ENCODE results near the gene BCOR.
A peak's percentile ranks its signal among the peaks of the same experiment; 100 is the strongest.

Gene BCOR

GRCh38 chrX:40101430-40101802, 3.7 kb upstream of the BCOR start:
- H3K56ac ChIP-seq (ENCODE audit: low read length), result no peak overlapping the region
- H3K4me1 ChIP-seq (ENCODE audit: control insufficient read depth, low read depth, low read length), result peaks cover 2% of the 10 kb centered on the region
- H2AK5ac ChIP-seq (ENCODE audit: low read length), result no peak overlapping the region
- H3K79me1 ChIP-seq (ENCODE audit: low read length), result no peaks in the 10 kb centered on the region
- H3K4me3 ChIP-seq (ENCODE audit: low read length), result no peak overlapping the region
- no peak overlapping the region for H2BK5ac ChIP-seq (ENCODE audit: low read length)
- H3K36me3 ChIP-seq (ENCODE audit: control insufficient read depth, insufficient read depth, low read length), result no peaks in the 10 kb centered on the region
- H3K4ac ChIP-seq (ENCODE audit: low read depth, low read length), result no peak overlapping the region
- H4K5ac ChIP-seq (ENCODE audit: low read length), result no peak overlapping the region
- no peak overlapping the region for H3K4me2 ChIP-seq (ENCODE audit: low read length)
- no peak overlapping the region for H3K9ac ChIP-seq (ENCODE audit: low read length)
- H3K79me2 ChIP-seq (ENCODE audit: control insufficient read depth, insufficient read depth, low read length), result no peaks in the 10 kb centered on the region
- DNase-seq, result no peak
- no peak overlapping the region for H2BK15ac ChIP-seq (replicated peaks; ENCODE audit: low read depth)
- H3K27ac ChIP-seq (ENCODE audit: low read depth, low read length), result no peak overlapping the region
- H4K8ac ChIP-seq (ENCODE audit: low read depth, low read length), result no peak overlapping the region
- peak overlapping the region; percentile 20 for H3K18ac ChIP-seq (ENCODE audit: low read length)
- no peaks in the 10 kb centered on the region for H3K27me3 ChIP-seq (ENCODE audit: insufficient read depth, low read length, poor library complexity)
- H2BK120ac ChIP-seq (ENCODE audit: low read depth, low read length), result no peak overlapping the region
- H3K23ac ChIP-seq (ENCODE audit: low read length), result no peak overlapping the region
- no CpG with 5 or more reads among the region's 9 CpGs for WGBS (ENCODE audit: extremely low coverage, insufficient coverage, low lambda C conversion rate)

GRCh38 chrX:40100537-40101429, 3.0 kb upstream of the BCOR start:
- H2BK120ac ChIP-seq (ENCODE audit: low read depth, low read length), result no peak overlapping the region
- no peak overlapping the region for H3K4me2 ChIP-seq (ENCODE audit: low read length)
- peak overlapping the region; percentile 53 for H3K18ac ChIP-seq (ENCODE audit: low read length)
- peaks cover 2% of the 10 kb centered on the region for H3K4me1 ChIP-seq (ENCODE audit: control insufficient read depth, low read depth, low read length)
- H3K4me3 ChIP-seq (ENCODE audit: low read length), result no peak overlapping the region
- H3K79me2 ChIP-seq (ENCODE audit: control insufficient read depth, insufficient read depth, low read length), result peaks cover 4% of the 10 kb centered on the region
- no peaks in the 10 kb centered on the region for H3K36me3 ChIP-seq (ENCODE audit: control insufficient read depth, insufficient read depth, low read length)
- no peak overlapping the region for H4K8ac ChIP-seq (ENCODE audit: low read depth, low read length)
- H3K4ac ChIP-seq (ENCODE audit: low read depth, low read length), result no peak overlapping the region
- H2AK5ac ChIP-seq (ENCODE audit: low read length), result no peak overlapping the region
- DNase-seq, result peak; percentile 30
- H3K23ac ChIP-seq (ENCODE audit: low read length), result no peak overlapping the region
- H2BK5ac ChIP-seq (ENCODE audit: low read length), result no peak overlapping the region
- H3K9ac ChIP-seq (ENCODE audit: low read length), result no peak overlapping the region
- H3K79me1 ChIP-seq (ENCODE audit: low read length), result no peaks in the 10 kb centered on the region
- no peak overlapping the region for H3K27ac ChIP-seq (ENCODE audit: low read depth, low read length)
- peak overlapping the region; percentile 56 for H3K56ac ChIP-seq (ENCODE audit: low read length)
- H2BK15ac ChIP-seq (replicated peaks; ENCODE audit: low read depth), result no peak overlapping the region
- no CpG with 5 or more reads among the region's 31 CpGs for WGBS (ENCODE audit: extremely low coverage, insufficient coverage, low lambda C conversion rate)
- no peak overlapping the region for H4K5ac ChIP-seq (ENCODE audit: low read length)
- no peaks in the 10 kb centered on the region for H3K27me3 ChIP-seq (ENCODE audit: insufficient read depth, low read length, poor library complexity)

GRCh38 chrX:40100141-40100536, 2.4 kb upstream of the BCOR start:
- Histone ChIP-seq H2BK15ac (replicated peaks; ENCODE audit: low read depth) (no peak overlapping the region), H3K18ac (ENCODE audit: low read length) (peak overlapping the region; percentile 53), H4K5ac (ENCODE audit: low read length) (no peak overlapping the region), H3K4ac (ENCODE audit: low read depth, low read length) (no peak overlapping the region), H2BK5ac (ENCODE audit: low read length) (no peak overlapping the region), H2AK5ac (ENCODE audit: low read length) (no peak overlapping the region), H3K4me1 (ENCODE audit: control insufficient read depth, low read depth, low read length) (peaks cover 2% of the 10 kb centered on the region), H3K27ac (ENCODE audit: low read depth, low read length) (no peak overlapping the region), H3K79me1 (ENCODE audit: low read length) (no peaks in the 10 kb centered on the region), H4K8ac (ENCODE audit: low read depth, low read length) (no peak overlapping the region), H3K36me3 (ENCODE audit: control insufficient read depth, insufficient read depth, low read length) (no peaks in the 10 kb centered on the region), H3K23ac (ENCODE audit: low read length) (no peak overlapping the region), H2BK120ac (ENCODE audit: low read depth, low read length) (no peak overlapping the region), H3K56ac (ENCODE audit: low read length) (peak overlapping the region; percentile 56), H3K4me2 (ENCODE audit: low read length) (no peak overlapping the region), H3K4me3 (ENCODE audit: low read length) (no peak overlapping the region), H3K79me2 (ENCODE audit: control insufficient read depth, insufficient read depth, low read length) (peaks cover 11% of the 10 kb centered on the region), H3K27me3 (ENCODE audit: insufficient read depth, low read length, poor library complexity) (no peaks in the 10 kb centered on the region), H3K9ac (ENCODE audit: low read length) (no peak overlapping the region)
- no CpG with 5 or more reads among the region's 21 CpGs for WGBS (ENCODE audit: extremely low coverage, insufficient coverage, low lambda C conversion rate)
- peak; percentile 29 for DNase-seq

GRCh38 chrX:40099055-40099958, 1.5 kb upstream of the BCOR start:
- Histone ChIP-seq H3K23ac (ENCODE audit: low read length) (no peak overlapping the region), H3K36me3 (ENCODE audit: control insufficient read depth, insufficient read depth, low read length) (no peaks in the 10 kb centered on the region), H4K5ac (ENCODE audit: low read length) (no peak overlapping the region), H3K4ac (ENCODE audit: low read depth, low read length) (peak overlapping the region; percentile 24), H3K4me3 (ENCODE audit: low read length) (no peak overlapping the region), H3K4me2 (ENCODE audit: low read length) (no peak overlapping the region), H3K79me2 (ENCODE audit: control insufficient read depth, insufficient read depth, low read length) (peaks cover 19% of the 10 kb centered on the region), H2AK5ac (ENCODE audit: low read length) (no peak overlapping the region), H3K18ac (ENCODE audit: low read length) (peak overlapping the region; percentile 93), H4K8ac (ENCODE audit: low read depth, low read length) (no peak overlapping the region), H3K4me1 (ENCODE audit: control insufficient read depth, low read depth, low read length) (peaks cover 2% of the 10 kb centered on the region), H3K27me3 (ENCODE audit: insufficient read depth, low read length, poor library complexity) (no peaks in the 10 kb centered on the region), H2BK5ac (ENCODE audit: low read length) (no peak overlapping the region), H3K9ac (ENCODE audit: low read length) (peak overlapping the region; percentile 59), H3K79me1 (ENCODE audit: low read length) (no peaks in the 10 kb centered on the region), H3K56ac (ENCODE audit: low read length) (peak overlapping the region; percentile 80), H2BK15ac (replicated peaks; ENCODE audit: low read depth) (no peak overlapping the region), H2BK120ac (ENCODE audit: low read depth, low read length) (no peak overlapping the region), H3K27ac (ENCODE audit: low read depth, low read length) (no peak overlapping the region)
- WGBS (ENCODE audit: extremely low coverage, insufficient coverage, low lambda C conversion rate), result no CpG with 5 or more reads among the region's 49 CpGs
- DNase-seq, result peak; percentile 43

GRCh38 chrX:40098264-40099054, 701 bp upstream of the BCOR start:
- Histone ChIP-seq H3K9ac (ENCODE audit: low read length) (peak overlapping the region; percentile 59), H4K8ac (ENCODE audit: low read depth, low read length) (no peak overlapping the region), H3K56ac (ENCODE audit: low read length) (peak overlapping the region; percentile 80), H2BK120ac (ENCODE audit: low read depth, low read length) (peak overlapping the region; percentile 76), H3K4me3 (ENCODE audit: low read length) (no peak overlapping the region), H3K79me2 (ENCODE audit: control insufficient read depth, insufficient read depth, low read length) (peaks cover 25% of the 10 kb centered on the region), H3K36me3 (ENCODE audit: control insufficient read depth, insufficient read depth, low read length) (no peaks in the 10 kb centered on the region), H3K27ac (ENCODE audit: low read depth, low read length) (peak overlapping the region; percentile 44), H3K4ac (ENCODE audit: low read depth, low read length) (peak overlapping the region; percentile 24), H3K4me2 (ENCODE audit: low read length) (peak overlapping the region; percentile 70), H2AK5ac (ENCODE audit: low read length) (no peak overlapping the region), H3K79me1 (ENCODE audit: low read length) (no peaks in the 10 kb centered on the region), H2BK5ac (ENCODE audit: low read length) (no peak overlapping the region), H3K18ac (ENCODE audit: low read length) (peak overlapping the region; percentile 93), H3K23ac (ENCODE audit: low read length) (no peak overlapping the region), H4K5ac (ENCODE audit: low read length) (no peak overlapping the region), H3K27me3 (ENCODE audit: insufficient read depth, low read length, poor library complexity) (no peaks in the 10 kb centered on the region), H2BK15ac (replicated peaks; ENCODE audit: low read depth) (peak overlapping the region; percentile 76), H3K4me1 (ENCODE audit: control insufficient read depth, low read depth, low read length) (peaks cover 2% of the 10 kb centered on the region)
- peak; percentile 86 for DNase-seq
- no CpG with 5 or more reads among the region's 75 CpGs for whole genome bisulfite sequencing (ENCODE audit: extremely low coverage, insufficient coverage, low lambda C conversion rate)
